ENCODE data around the gene HDGFL2.

DNA sequence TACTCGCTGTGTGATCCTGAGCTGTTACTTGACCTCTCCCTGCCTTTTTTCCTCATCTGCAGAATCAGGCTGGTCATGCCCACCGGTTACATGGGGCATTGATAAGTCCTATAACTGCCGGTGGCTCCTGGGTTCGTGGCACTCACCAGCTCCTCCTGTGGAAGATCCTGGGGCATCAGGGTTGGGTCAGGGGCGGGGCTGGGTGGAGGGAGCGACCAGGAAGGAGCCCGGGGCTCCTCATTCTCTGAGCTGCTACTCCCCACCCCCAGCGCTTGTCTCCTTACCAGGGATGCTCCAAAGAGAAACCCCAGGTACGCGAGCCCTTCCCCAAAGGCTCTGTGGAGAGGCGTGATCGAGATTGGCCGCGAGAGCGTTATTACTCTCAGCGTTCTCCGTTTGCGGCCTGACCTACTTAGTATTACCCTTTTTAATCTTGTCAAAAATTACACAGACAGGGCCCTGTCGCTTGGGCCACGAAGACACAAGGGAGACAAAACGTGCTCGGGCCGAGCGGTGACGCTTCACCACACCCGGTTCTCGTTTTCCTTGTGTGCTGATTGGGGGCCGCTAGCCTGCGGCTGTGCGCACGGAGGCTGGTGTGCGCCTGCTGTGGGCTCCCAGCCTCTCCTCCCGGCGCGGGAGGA is 10.7 kb downstream of the HDGFL2 start:
- TF ChIP-seq, protein P1, sequence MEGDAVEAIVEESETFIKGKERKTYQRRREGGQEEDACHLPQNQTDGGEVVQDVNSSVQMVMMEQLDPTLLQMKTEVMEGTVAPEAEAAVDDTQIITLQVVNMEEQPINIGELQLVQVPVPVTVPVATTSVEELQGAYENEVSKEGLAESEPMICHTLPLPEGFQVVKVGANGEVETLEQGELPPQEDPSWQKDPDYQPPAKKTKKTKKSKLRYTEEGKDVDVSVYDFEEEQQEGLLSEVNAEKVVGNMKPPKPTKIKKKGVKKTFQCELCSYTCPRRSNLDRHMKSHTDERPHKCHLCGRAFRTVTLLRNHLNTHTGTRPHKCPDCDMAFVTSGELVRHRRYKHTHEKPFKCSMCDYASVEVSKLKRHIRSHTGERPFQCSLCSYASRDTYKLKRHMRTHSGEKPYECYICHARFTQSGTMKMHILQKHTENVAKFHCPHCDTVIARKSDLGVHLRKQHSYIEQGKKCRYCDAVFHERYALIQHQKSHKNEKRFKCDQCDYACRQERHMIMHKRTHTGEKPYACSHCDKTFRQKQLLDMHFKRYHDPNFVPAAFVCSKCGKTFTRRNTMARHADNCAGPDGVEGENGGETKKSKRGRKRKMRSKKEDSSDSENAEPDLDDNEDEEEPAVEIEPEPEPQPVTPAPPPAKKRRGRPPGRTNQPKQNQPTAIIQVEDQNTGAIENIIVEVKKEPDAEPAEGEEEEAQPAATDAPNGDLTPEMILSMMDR (IDR thresholded peaks at IDR 0.05), result no peak
- TF ChIP-seq POLR2A (IDR thresholded peaks at IDR 0.05), result no peak
